T-helper 17 cell (primary cell): ENCODE data around the gene TMED4. TPM values are rescaled to one million over a fixed set of nuclear protein-coding genes. Genes with fewer than 3 reads are reported as not detected.
"Not testable (repeated sequence)": the region's sequence is repeated elsewhere in the genome, so short reads cannot be mapped to it uniquely, and the experiment has no call there.

Experiments
- ATAC-seq: fragments of 150-1000 bp; cut with Tn5 transposase; 2 replicates; pipeline ENCODE4 v1.10.0; 2021; ENCODE audit warnings: mild to moderate bottlenecking, moderate library complexity
- DNase-seq, 3 donors: peaks; one replicate each; pipeline versions ENCODE4 v3.0.0 to v3.0.0-alpha.2; 2020 to 2021
- H3K9me3 ChIP-seq: one replicate; pipeline ENCODE4 v1.7.0; 2013; ENCODE audit warnings: low read length, mild to moderate bottlenecking; ENCODE audit not compliant: control insufficient read depth, poor library complexity, severe bottlenecking
- H3K27ac Mint-ChIP-seq: one replicate; pipeline ENCODE4 v1.8.0; 2022; ENCODE audit warnings: mild to moderate bottlenecking, moderate library complexity, mixed read lengths
- H3K27me3 Mint-ChIP-seq: one replicate; pipeline ENCODE4 v1.8.0; 2022; ENCODE audit warnings: mixed read lengths
- H3K36me3 Mint-ChIP-seq: one replicate; pipeline ENCODE4 v1.8.0; 2022; ENCODE audit warnings: low read depth, mixed read lengths
- H3K4me1 Mint-ChIP-seq: one replicate; pipeline ENCODE4 v1.8.0; 2022; ENCODE audit warnings: mild to moderate bottlenecking, mixed read lengths
- H3K4me3 Mint-ChIP-seq: one replicate; pipeline ENCODE4 v1.8.0; 2022; ENCODE audit warnings: mild to moderate bottlenecking, moderate library complexity, mixed read lengths
- total RNA-seq, 4 donors: library from RNA in 2 of 4; stranded (reverse) in 2 of 4; gene quantifications; one replicate each; pipeline ENCODE4 v1.2.3 and lab custom pipeline; 2022 to 2026

Gene TMED4
- total RNA-seq, 2 donors from 2014 or later: 99.2 to 112 TPM

- H3K27ac Mint-ChIP-seq: no peak overlapping the region
- no peaks in the 10 kb centered on the region for H3K27me3 Mint-ChIP-seq
These were observed 24.5 kb downstream of the TMED4 start for GRCh38 chr7:44557485-44557884.

GRCh38 chr7:44555350-44555749 lies 26.7 kb downstream of the TMED4 start:
- ATAC-seq (no peak), DNase-seq (no peak)
- Mint-ChIP-seq H3K27ac (no peak overlapping the region), H3K36me3 (no peaks in the 10 kb centered on the region), H3K4me1 (peaks cover 2% of the 10 kb centered on the region), H3K4me3 (no peak overlapping the region), H3K27me3 (no peaks in the 10 kb centered on the region)
- no peaks in the 10 kb centered on the region for H3K9me3 ChIP-seq

More at GRCh38 chr7:44557485-44557884, 24.5 kb downstream of the TMED4 start:
- H3K9me3 ChIP-seq: no peaks in the 10 kb centered on the region
- no peak for DNase-seq
- Mint-ChIP-seq H3K4me3 (no peak overlapping the region), H3K36me3 (no peaks in the 10 kb centered on the region), H3K4me1 (peaks cover 2% of the 10 kb centered on the region)
- ATAC-seq: no peak

GRCh38 chr7:44552473-44553005 lies 29.5 kb downstream of the TMED4 start:
- DNase-seq, H3K4me1 Mint-ChIP-seq, H3K4me3 Mint-ChIP-seq, H3K36me3 Mint-ChIP-seq, H3K27me3 Mint-ChIP-seq, ATAC-seq, H3K27ac Mint-ChIP-seq, H3K9me3 ChIP-seq: not testable (repeated sequence)

GRCh38 chr7:44549457-44549856 lies 32.6 kb downstream of the TMED4 start:
- Mint-ChIP-seq H3K36me3 (no peaks in the 10 kb centered on the region), H3K4me1 (peaks cover 15% of the 10 kb centered on the region), H3K4me3 (no peak overlapping the region), H3K27ac (no peak overlapping the region), H3K27me3 (peaks cover 8% of the 10 kb centered on the region)
- no peak for ATAC-seq
- H3K9me3 ChIP-seq: no peaks in the 10 kb centered on the region
- DNase-seq: no peak

- Mint-ChIP-seq H3K4me3 (no peak overlapping the region), H3K27me3 (peaks cover 12% of the 10 kb centered on the region), H3K36me3 (no peaks in the 10 kb centered on the region), H3K4me1 (peaks cover 15% of the 10 kb centered on the region), H3K27ac (no peak overlapping the region)
- ATAC-seq (no peak), DNase-seq (no peak)
- no peaks in the 10 kb centered on the region for H3K9me3 ChIP-seq
These were observed 33.1 kb downstream of the TMED4 start for GRCh38 chr7:44548893-44549292.

GRCh38 chr7:44547536-44548231 lies 34.3 kb downstream of the TMED4 start:
- Mint-ChIP-seq H3K36me3 (no peaks in the 10 kb centered on the region), H3K4me1 (peaks cover 15% of the 10 kb centered on the region), H3K4me3 (no peak overlapping the region), H3K27ac (no peak overlapping the region), H3K27me3 (peaks cover 16% of the 10 kb centered on the region)
- no peak for DNase-seq
- no peaks in the 10 kb centered on the region for H3K9me3 ChIP-seq
- ATAC-seq: no peak

GRCh38 chr7:44541876-44542610 lies 40.0 kb downstream of the TMED4 start:
- H3K27ac Mint-ChIP-seq: no peak overlapping the region
- no peak for DNase-seq
- peaks cover 8% of the 10 kb centered on the region for H3K27me3 Mint-ChIP-seq
- peaks cover 3% of the 10 kb centered on the region for H3K36me3 Mint-ChIP-seq
- no peaks in the 10 kb centered on the region for H3K9me3 ChIP-seq
- H3K4me1 Mint-ChIP-seq: peaks cover 5% of the 10 kb centered on the region
- no peak for ATAC-seq
- no peak overlapping the region for H3K4me3 Mint-ChIP-seq

GRCh38 chr7:44541028-44541869 lies 40.8 kb downstream of the TMED4 start, which contains the start of gene NPC1L1:
NPC1L1 (minus strand) TSS chr7:44541330; CDS start chr7:44541259, 71 bp downstream.
- no peaks in the 10 kb centered on the region for H3K9me3 ChIP-seq
- DNase-seq (no peak), ATAC-seq (no peak)
- H3K36me3 Mint-ChIP-seq: peaks cover 3% of the 10 kb centered on the region
- H3K27ac Mint-ChIP-seq: no peak within 1 kb of the TSS
- peaks cover 8% of the 10 kb centered on the region for H3K27me3 Mint-ChIP-seq
- no peak within 1 kb of the TSS for H3K4me3 Mint-ChIP-seq
- no peaks in the 10 kb centered on the region for H3K4me1 Mint-ChIP-seq

GRCh38 chr7:44540592-44541027 lies 41.4 kb downstream of the TMED4 start:
- H3K4me3 Mint-ChIP-seq: no peak overlapping the region
- H3K36me3 Mint-ChIP-seq: peaks cover 3% of the 10 kb centered on the region
- no peaks in the 10 kb centered on the region for H3K9me3 ChIP-seq
- no peak overlapping the region for H3K27ac Mint-ChIP-seq
- ATAC-seq: no peak
- no peaks in the 10 kb centered on the region for H3K4me1 Mint-ChIP-seq
- no peak for DNase-seq
- H3K27me3 Mint-ChIP-seq: peaks cover 8% of the 10 kb centered on the region

- no peak overlapping the region for H3K4me3 Mint-ChIP-seq
- peaks cover 3% of the 10 kb centered on the region for H3K36me3 Mint-ChIP-seq
- H3K4me1 Mint-ChIP-seq: no peaks in the 10 kb centered on the region
- ATAC-seq (no peak), DNase-seq (no peak)
- H3K9me3 ChIP-seq: no peaks in the 10 kb centered on the region
- H3K27ac Mint-ChIP-seq: no peak overlapping the region
- H3K27me3 Mint-ChIP-seq: peaks cover 8% of the 10 kb centered on the region
These were observed 42.1 kb downstream of the TMED4 start for GRCh38 chr7:44539669-44540506.

- no peak for DNase-seq
- Mint-ChIP-seq H3K27ac (no peak overlapping the region), H3K27me3 (peaks cover 5% of the 10 kb centered on the region), H3K4me3 (no peak overlapping the region), H3K36me3 (peaks cover 3% of the 10 kb centered on the region), H3K4me1 (no peaks in the 10 kb centered on the region)
- H3K9me3 ChIP-seq: no peaks in the 10 kb centered on the region
- no peak for ATAC-seq
These were observed 43.0 kb downstream of the TMED4 start for GRCh38 chr7:44538798-44539668.
